Measurements from ENCODE around the gene UNC93B1. TPM values are rescaled to one million over a fixed set of nuclear protein-coding genes. Genes with fewer than 3 reads are reported as not detected.
A peak's percentile ranks its signal among the peaks of the same experiment; 100 is the strongest.

The UNC93B1 gene
- total RNA-seq, 1 donor from 2014 or later = 121 TPM

GRCh38 chr11:68010090-68011041, 6.5 kb upstream of the UNC93B1 start, which contains the start of gene ALDH3B1:
Gene ALDH3B1, plus strand, starts transcription at chr11:68010327. Its CDS starts 4,971 bp downstream, at chr11:68015298.
- Histone ChIP-seq H3K36me3 (no peaks in the 10 kb centered on the region), H3K9me3 (no peaks in the 10 kb centered on the region), H3K27me3 (ENCODE audit: low read depth) (no peaks in the 10 kb centered on the region), H3K4me1 (peaks cover 66% of the 10 kb centered on the region), H3K4me3 (peak within 1 kb of the TSS; percentile 62), H3K27ac (peak within 1 kb of the TSS; percentile 86)
- no peak for TF ChIP-seq CTCF (IDR thresholded peaks at IDR 0.05)
- ATAC-seq (peak; percentile 75 to 85), DNase-seq (peak; percentile 98)
- intact Hi-C loops (cut with DNase I) = no loop called here

- H3K4me1 ChIP-seq = peaks cover 60% of the 10 kb centered on the region
- no peaks in the 10 kb centered on the region for H3K36me3 ChIP-seq
- no peaks in the 10 kb centered on the region for H3K9me3 ChIP-seq
- intact Hi-C loops (cut with DNase I) = no loop called here
- TF ChIP-seq CTCF (IDR thresholded peaks at IDR 0.05) = no peak
- ATAC-seq = peak in 1 of 2 donors; percentile 1
- H3K27ac ChIP-seq = peak overlapping the region; percentile 86
- H3K4me3 ChIP-seq = peak overlapping the region; percentile 62
- H3K27me3 ChIP-seq (ENCODE audit: low read depth) = no peaks in the 10 kb centered on the region
- no peak for DNase-seq
Measured at GRCh38 chr11:68009391-68010089, 5.6 kb upstream of the UNC93B1 start.

- Histone ChIP-seq H3K4me3 (peak overlapping the region; percentile 19), H3K9me3 (no peaks in the 10 kb centered on the region), H3K27me3 (ENCODE audit: low read depth) (no peaks in the 10 kb centered on the region), H3K36me3 (no peaks in the 10 kb centered on the region), H3K27ac (peak overlapping the region; percentile 86), H3K4me1 (peaks cover 56% of the 10 kb centered on the region)
- no peak for ATAC-seq
- TF ChIP-seq CTCF (IDR thresholded peaks at IDR 0.05) = no peak
- peak; percentile 74 for DNase-seq
- intact Hi-C loops (cut with DNase I) = no loop called here
Measured at GRCh38 chr11:68008381-68009337, 4.8 kb upstream of the UNC93B1 start.

- Histone ChIP-seq H3K27me3 (ENCODE audit: low read depth) (no peaks in the 10 kb centered on the region), H3K4me3 (peak overlapping the region; percentile 19), H3K36me3 (no peaks in the 10 kb centered on the region), H3K4me1 (peaks cover 55% of the 10 kb centered on the region), H3K27ac (peak overlapping the region; percentile 86), H3K9me3 (no peaks in the 10 kb centered on the region)
- no peak for TF ChIP-seq CTCF (IDR thresholded peaks at IDR 0.05)
- intact Hi-C loops (cut with DNase I) = no loop called here
- ATAC-seq (no peak), DNase-seq (no peak)
Measured at GRCh38 chr11:68007498-68008380, 3.8 kb upstream of the UNC93B1 start.
